HEK293 (cell line): ENCODE measurements around the gene OR2V2.
"Not testable (repeated sequence)": the region's sequence is repeated elsewhere in the genome, so short reads cannot be mapped to it uniquely, and the experiment has no call there.

ENCODE experiments used
- CTCF ChIA-PET: fragments of 350-600 bp; formaldehyde crosslinking; extraction: SDS; loops from one replicate; lab custom pipeline; 2021; ENCODE audit warnings: antibody characterized with exemption; lab: Yijun Ruan, JAX
- POLR2A ChIA-PET: fragments of 300-600 bp; formaldehyde crosslinking; extraction: SDS; loops from one replicate; lab custom pipeline; 2020; ENCODE audit warnings: antibody characterized with exemption, inconsistent platforms; lab: Yijun Ruan, JAX
- H3K27ac ChIP-seq: fragments of 200-500 bp; sonication (Bioruptor generic); 2 replicates; pipeline ENCODE4 v1.5.1; 2014; ENCODE audit warnings: low read depth, low read length, control low read depth, inconsistent platforms; ENCODE audit errors: extremely low read depth
- H3K36me3 ChIP-seq, 2 experiments: fragments of 200-500 bp in 1 of 2; sonication (Bioruptor generic) in 1 of 2; 1 replicate in 1 of 2; 2 replicates in 1 of 2; pipeline ENCODE4 v1.5.1; 2014 to 2017; ENCODE audit warnings: inconsistent platforms in 2 of 2, low read length in 2 of 2; ENCODE audit not compliant: control insufficient read depth in 2 of 2, insufficient read depth in 1 of 2
- H3K4me1 ChIP-seq: fragments of 200-500 bp; sonication (Bioruptor generic); 2 replicates; pipeline ENCODE4 v1.5.1; 2014; ENCODE audit warnings: mild to moderate bottlenecking, low read length, inconsistent platforms; ENCODE audit not compliant: control insufficient read depth, insufficient read depth
- H3K4me3 ChIP-seq: 2 replicates; pipeline ENCODE4 v1.5.1; 2011; ENCODE audit warnings: low read depth, mild to moderate bottlenecking, control low read depth, low read length, moderate library complexity
- H3K9me3 ChIP-seq: fragments of 200-500 bp; sonication (Bioruptor generic); 2 replicates; pipeline ENCODE4 v1.5.1; 2014; ENCODE audit warnings: low read depth, low read length, inconsistent platforms; ENCODE audit not compliant: control insufficient read depth, insufficient read depth
- FEZF1 ChIP-seq: fragments of 450-650 bp; formaldehyde crosslinking; IDR thresholded peaks from 2 replicates; pipeline ENCODE4 v1.5.1; 2016; ENCODE audit warnings: missing biosample characterization, missing genetic modification characterization
- KLF16 ChIP-seq: fragments of 450-650 bp; formaldehyde crosslinking; IDR thresholded peaks from 2 replicates; pipeline ENCODE4 v1.5.1; 2017; ENCODE audit warnings: missing biosample characterization, missing genetic modification characterization
- KLF9 ChIP-seq: fragments of 450-650 bp; formaldehyde crosslinking; IDR thresholded peaks from 2 replicates; pipeline ENCODE4 v1.5.1; 2016; ENCODE audit warnings: missing biosample characterization, missing genetic modification characterization, low read depth
- TRIM28 ChIP-seq: IDR thresholded peaks from 2 replicates; pipeline ENCODE4 v1.6.1; 2011; ENCODE audit warnings: low read length, control low read depth, borderline replicate concordance
- ZBTB20 ChIP-seq: fragments of 450-650 bp; formaldehyde crosslinking; IDR thresholded peaks from 2 replicates; pipeline ENCODE4 v1.5.1; 2016; ENCODE audit warnings: missing biosample characterization, missing genetic modification characterization
- ZNF121 ChIP-seq: fragments of 450-650 bp; formaldehyde crosslinking; IDR thresholded peaks from 2 replicates; pipeline ENCODE4 v1.5.1; 2016; ENCODE audit warnings: missing biosample characterization, missing genetic modification characterization
- ZNF184 ChIP-seq: fragments of 450-650 bp; IDR thresholded peaks from 2 replicates; pipeline ENCODE4 v1.5.1; 2018; ENCODE audit warnings: missing biosample characterization, mild to moderate bottlenecking, missing genetic modification characterization
- ZNF23 ChIP-seq: fragments of 450-650 bp; formaldehyde crosslinking; IDR thresholded peaks from 2 replicates; pipeline ENCODE4 v1.5.1; 2016; ENCODE audit warnings: missing biosample characterization, missing genetic modification characterization, borderline replicate concordance
- ZNF530 ChIP-seq: fragments of 450-650 bp; formaldehyde crosslinking; IDR thresholded peaks from 2 replicates; pipeline ENCODE4 v1.5.1; 2016; ENCODE audit warnings: low read depth, missing biosample characterization, missing genetic modification characterization
- ZNF580 ChIP-seq: fragments of 450-650 bp; formaldehyde crosslinking; IDR thresholded peaks from 2 replicates; pipeline ENCODE4 v1.5.1; 2016; ENCODE audit warnings: missing biosample characterization, missing genetic modification characterization
- ZNF629 ChIP-seq: fragments of 450-650 bp; formaldehyde crosslinking; IDR thresholded peaks from 2 replicates; pipeline ENCODE4 v1.5.1; 2017; ENCODE audit warnings: missing biosample characterization, missing genetic modification characterization
- ZNF654 ChIP-seq: fragments of 450-650 bp; formaldehyde crosslinking; IDR thresholded peaks from 2 replicates; pipeline ENCODE4 v1.5.1; 2016; ENCODE audit warnings: low read depth, missing biosample characterization, missing genetic modification characterization
- TF ChIP-seq, protein P1 (sequence below): fragments of 450-650 bp; formaldehyde crosslinking; IDR thresholded peaks from 2 replicates; pipeline ENCODE4 v1.5.1; 2016; ENCODE audit warnings: missing biosample characterization, missing genetic modification characterization
- TF ChIP-seq, protein P2 (sequence below): fragments of 450-650 bp; formaldehyde crosslinking; IDR thresholded peaks from 2 replicates; pipeline ENCODE4 v1.5.1; 2016; ENCODE audit warnings: missing biosample characterization, missing genetic modification characterization
- TF ChIP-seq, protein P3 (sequence below): fragments of 450-650 bp; formaldehyde crosslinking; IDR thresholded peaks from 2 replicates; pipeline ENCODE4 v1.5.1; 2016; ENCODE audit warnings: missing biosample characterization, missing genetic modification characterization
- TF ChIP-seq, protein P4 (sequence below): fragments of 450-650 bp; formaldehyde crosslinking; IDR thresholded peaks from 2 replicates; pipeline ENCODE4 v1.5.1; 2016; ENCODE audit warnings: missing biosample characterization, missing genetic modification characterization

OR2V2 gene, protein sequence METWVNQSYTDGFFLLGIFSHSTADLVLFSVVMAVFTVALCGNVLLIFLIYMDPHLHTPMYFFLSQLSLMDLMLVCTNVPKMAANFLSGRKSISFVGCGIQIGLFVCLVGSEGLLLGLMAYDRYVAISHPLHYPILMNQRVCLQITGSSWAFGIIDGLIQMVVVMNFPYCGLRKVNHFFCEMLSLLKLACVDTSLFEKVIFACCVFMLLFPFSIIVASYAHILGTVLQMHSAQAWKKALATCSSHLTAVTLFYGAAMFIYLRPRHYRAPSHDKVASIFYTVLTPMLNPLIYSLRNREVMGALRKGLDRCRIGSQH

DNA sequence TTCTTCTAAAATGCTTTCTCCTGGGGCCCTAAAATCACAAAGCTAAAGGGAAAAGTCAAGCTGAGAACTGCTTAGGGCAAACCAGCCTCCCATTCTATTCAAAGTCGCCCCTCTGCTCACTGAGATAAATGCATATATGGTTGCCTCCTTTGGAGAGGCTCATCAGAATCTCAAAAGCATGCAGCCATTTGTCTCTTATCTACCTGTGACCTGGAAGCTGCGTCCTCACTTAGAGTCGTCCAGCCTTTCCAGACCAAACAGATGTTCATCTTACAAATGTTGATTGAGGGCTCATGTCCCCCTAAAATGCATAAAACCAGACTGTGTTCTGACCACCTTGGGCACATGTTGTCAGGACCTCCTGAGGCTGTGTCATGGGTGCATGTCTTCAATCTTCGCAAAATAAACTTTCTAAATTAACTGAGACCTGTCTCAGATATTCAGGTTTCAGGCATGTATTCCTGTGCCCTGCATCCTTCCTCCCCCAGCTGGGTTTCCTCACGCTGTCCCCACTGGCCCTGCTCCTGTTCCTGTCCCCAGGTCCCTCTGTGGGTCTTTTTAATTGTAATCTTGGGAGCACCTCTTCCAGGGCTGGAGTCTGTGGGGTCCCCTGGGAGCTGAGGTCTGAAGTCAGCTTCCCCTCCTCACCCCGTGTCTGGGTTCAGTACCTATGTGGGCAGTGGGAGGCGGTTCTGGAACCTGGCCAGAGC is at the start of gene OR2V2:
Gene OR2V2 (plus strand): TSS at position 660 of the 710 bp plus-strand sequence. CDS start 7,357 bp downstream, outside the sequence.
- H3K27ac ChIP-seq, H3K4me3 ChIP-seq, H3K36me3 ChIP-seq, H3K4me1 ChIP-seq, H3K9me3 ChIP-seq, POLR2A ChIA-PET: not testable (repeated sequence)
- CTCF ChIA-PET: interaction anchor here (1.0 to 1.1 kb wide), 2 partner anchors 10 to 12 kb away, joined by 3 to 4 read pairs; no protein-coding TSS in a partner anchor

GRCh38 chr5:181097759-181098491 is 49.5 kb upstream of the OR2V2 start:
- not testable (repeated sequence) for H3K4me3 ChIP-seq

DNA sequence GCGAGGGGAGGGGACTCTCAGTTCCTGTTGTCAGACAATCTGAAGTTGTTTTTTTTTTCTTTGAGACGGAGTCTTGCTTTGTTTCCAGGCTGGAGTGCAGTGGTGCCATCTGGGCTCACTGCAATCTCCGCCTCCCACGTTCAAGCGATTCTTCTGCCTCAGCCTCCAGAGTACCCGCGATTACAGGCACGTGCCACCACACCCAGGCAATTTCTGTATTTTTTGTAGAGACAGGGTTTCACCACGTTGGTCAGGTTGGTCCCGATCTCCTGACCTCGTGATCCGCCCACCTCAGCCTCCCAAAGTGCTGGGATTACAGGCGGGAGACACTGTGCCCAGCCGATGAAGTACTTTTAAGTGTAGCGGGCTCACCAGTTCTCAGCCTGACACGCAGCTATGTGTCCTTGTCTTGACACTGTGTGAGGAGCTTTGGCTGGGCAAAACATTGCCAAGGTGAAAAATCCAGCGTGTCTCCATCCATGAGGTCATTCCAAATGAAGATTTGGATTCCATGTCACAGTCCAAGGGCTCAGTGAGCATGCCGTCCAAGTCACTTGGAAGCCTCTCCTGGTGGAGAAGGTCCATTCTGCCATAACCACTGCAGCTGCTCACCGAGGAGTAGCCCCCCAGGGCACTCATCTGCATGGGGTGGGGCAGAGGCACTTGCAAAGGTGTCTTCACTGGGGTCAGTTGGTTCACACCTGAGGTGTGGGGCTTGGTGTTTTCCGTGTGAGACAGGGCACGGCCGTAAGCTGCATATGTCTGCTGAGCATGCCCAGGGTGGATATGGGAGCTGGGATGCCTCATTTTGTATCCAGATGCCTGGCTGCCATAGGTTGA is 48.4 kb upstream of the OR2V2 start:
- ChIA-PET POLR2A (no interaction called here), CTCF (interaction anchor here (1.9 kb wide), 1 partner anchor 69 kb away, joined by 6 read pairs; no protein-coding TSS in a partner anchor)
- Histone ChIP-seq H3K4me3 (no peak overlapping the region), H3K27ac (no peak overlapping the region), H3K9me3 (no peaks in the 10 kb centered on the region), H3K36me3 (no peaks in the 10 kb centered on the region), H3K4me1 (no peaks in the 10 kb centered on the region)
- TF ChIP-seq, protein P1, sequence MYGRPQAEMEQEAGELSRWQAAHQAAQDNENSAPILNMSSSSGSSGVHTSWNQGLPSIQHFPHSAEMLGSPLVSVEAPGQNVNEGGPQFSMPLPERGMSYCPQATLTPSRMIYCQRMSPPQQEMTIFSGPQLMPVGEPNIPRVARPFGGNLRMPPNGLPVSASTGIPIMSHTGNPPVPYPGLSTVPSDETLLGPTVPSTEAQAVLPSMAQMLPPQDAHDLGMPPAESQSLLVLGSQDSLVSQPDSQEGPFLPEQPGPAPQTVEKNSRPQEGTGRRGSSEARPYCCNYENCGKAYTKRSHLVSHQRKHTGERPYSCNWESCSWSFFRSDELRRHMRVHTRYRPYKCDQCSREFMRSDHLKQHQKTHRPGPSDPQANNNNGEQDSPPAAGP (tag by site-specific recombination): no peak
- TF ChIP-seq ZNF121 (tag by site-specific recombination): no peak
- TF ChIP-seq, protein P2, sequence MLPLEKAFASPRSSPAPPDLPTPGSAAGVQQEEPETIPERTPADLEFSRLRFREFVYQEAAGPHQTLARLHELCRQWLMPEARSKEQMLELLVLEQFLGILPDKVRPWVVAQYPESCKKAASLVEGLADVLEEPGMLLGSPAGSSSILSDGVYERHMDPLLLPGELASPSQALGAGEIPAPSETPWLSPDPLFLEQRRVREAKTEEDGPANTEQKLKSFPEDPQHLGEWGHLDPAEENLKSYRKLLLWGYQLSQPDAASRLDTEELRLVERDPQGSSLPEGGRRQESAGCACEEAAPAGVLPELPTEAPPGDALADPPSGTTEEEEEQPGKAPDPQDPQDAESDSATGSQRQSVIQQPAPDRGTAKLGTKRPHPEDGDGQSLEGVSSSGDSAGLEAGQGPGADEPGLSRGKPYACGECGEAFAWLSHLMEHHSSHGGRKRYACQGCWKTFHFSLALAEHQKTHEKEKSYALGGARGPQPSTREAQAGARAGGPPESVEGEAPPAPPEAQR (tag by site-specific recombination): no peak
- TF ChIP-seq ZNF530 (tag by site-specific recombination): no peak
- no peak for TF ChIP-seq ZNF23
- peak; percentile 42; the same call in 1 of the 2 replicates for TF ChIP-seq KLF9 (tag by site-specific recombination)
- TF ChIP-seq, protein P3, sequence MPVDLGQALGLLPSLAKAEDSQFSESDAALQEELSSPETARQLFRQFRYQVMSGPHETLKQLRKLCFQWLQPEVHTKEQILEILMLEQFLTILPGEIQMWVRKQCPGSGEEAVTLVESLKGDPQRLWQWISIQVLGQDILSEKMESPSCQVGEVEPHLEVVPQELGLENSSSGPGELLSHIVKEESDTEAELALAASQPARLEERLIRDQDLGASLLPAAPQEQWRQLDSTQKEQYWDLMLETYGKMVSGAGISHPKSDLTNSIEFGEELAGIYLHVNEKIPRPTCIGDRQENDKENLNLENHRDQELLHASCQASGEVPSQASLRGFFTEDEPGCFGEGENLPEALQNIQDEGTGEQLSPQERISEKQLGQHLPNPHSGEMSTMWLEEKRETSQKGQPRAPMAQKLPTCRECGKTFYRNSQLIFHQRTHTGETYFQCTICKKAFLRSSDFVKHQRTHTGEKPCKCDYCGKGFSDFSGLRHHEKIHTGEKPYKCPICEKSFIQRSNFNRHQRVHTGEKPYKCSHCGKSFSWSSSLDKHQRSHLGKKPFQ (tag by site-specific recombination): peak; percentile 54; the same call in 1 of the 2 replicates
- no peak for TF ChIP-seq TRIM28
- peak; percentile 86 for TF ChIP-seq ZBTB20 (tag by site-specific recombination)
- peak; percentile 65 for TF ChIP-seq ZNF629 (tag by site-specific recombination)
- peak; percentile 59; the same call in 1 of the 2 replicates for TF ChIP-seq ZNF580 (tag by site-specific recombination)
- TF ChIP-seq ZNF654 (tag by site-specific recombination): no peak
- TF ChIP-seq ZNF184 (tag by site-specific recombination): no peak
- TF ChIP-seq KLF16 (tag by site-specific recombination): no peak
- TF ChIP-seq, protein P4, sequence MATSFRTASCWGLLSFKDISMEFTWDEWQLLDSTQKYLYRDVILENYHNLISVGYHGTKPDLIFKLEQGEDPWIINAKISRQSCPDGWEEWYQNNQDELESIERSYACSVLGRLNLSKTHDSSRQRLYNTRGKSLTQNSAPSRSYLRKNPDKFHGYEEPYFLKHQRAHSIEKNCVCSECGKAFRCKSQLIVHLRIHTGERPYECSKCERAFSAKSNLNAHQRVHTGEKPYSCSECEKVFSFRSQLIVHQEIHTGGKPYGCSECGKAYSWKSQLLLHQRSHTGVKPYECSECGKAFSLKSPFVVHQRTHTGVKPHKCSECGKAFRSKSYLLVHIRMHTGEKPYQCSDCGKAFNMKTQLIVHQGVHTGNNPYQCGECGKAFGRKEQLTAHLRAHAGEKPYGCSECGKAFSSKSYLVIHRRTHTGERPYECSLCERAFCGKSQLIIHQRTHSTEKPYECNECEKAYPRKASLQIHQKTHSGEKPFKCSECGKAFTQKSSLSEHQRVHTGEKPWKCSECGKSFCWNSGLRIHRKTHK (tag by site-specific recombination): no peak
- TF ChIP-seq FEZF1: no peak

More at GRCh38 chr5:181097759-181098491, 49.5 kb upstream of the OR2V2 start:
- POLR2A ChIA-PET, H3K27ac ChIP-seq, H3K9me3 ChIP-seq, H3K4me1 ChIP-seq, CTCF ChIA-PET, H3K36me3 ChIP-seq: not testable (repeated sequence)
